ENCODE data around the gene PECR.
"Not testable (repeated sequence)": the region's sequence is repeated elsewhere in the genome, so short reads cannot be mapped to it uniquely, and the experiment has no call there.

Gene PECR

DNA sequence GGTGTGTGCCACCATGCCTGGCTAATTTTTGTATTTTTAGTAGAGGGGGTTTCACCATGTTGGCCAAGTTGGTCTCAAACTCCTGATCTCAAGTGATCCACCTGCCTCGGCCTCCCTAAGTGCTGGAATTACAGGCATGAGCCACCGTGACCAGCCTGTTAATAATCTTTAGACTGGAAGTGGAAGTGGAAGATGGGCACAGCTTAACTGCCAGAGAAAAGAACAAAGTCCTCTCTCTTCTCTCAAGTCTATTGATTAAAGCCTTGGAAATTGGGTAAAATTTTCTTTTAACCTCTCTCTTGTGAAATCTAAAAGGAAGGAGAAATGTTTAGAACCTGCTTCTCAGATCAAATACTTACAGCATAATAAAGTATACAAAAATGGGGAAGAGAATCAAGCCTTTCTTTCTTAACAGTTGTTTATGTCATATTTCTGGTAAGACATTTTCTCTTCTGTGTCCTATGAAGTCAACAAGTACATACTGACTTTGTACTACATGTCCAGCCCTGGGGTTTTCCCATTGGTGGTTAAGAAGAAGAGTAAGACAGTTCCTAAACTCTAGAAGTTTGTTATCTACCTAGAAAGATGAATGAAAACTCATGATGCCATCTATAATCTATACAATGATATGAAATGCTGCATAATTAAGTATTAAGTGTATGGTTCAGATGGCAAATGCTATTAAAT is 4.7 kb upstream of the PECR start:
- ATAC-seq (ENCODE audit: low read depth): no peak
- peaks cover 3% of the 10 kb centered on the region for H3K36me3 Mint-ChIP-seq
- H3K27ac Mint-ChIP-seq: no peak overlapping the region
- DNase-seq (ENCODE audit: low spot score in 2 of 2): no peak
- H3K9me3 Mint-ChIP-seq: no peaks in the 10 kb centered on the region
- H3K4me1 Mint-ChIP-seq: peaks cover 25% of the 10 kb centered on the region
- no peak overlapping the region for H3K4me3 Mint-ChIP-seq
- H3K27me3 Mint-ChIP-seq: no peaks in the 10 kb centered on the region

- Mint-ChIP-seq H3K36me3 (peaks cover 3% of the 10 kb centered on the region), H3K27me3 (no peaks in the 10 kb centered on the region), H3K27ac (peak overlapping the region; percentile 54), H3K4me1 (peaks cover 31% of the 10 kb centered on the region), H3K9me3 (no peaks in the 10 kb centered on the region), H3K4me3 (peak overlapping the region; percentile 24)
- DNase-seq (ENCODE audit: low spot score in 2 of 2): no peak
- no peak for ATAC-seq (ENCODE audit: low read depth)
These were observed 2.9 kb upstream of the PECR start for GRCh38 chr2:216084547-216084946.

DNA sequence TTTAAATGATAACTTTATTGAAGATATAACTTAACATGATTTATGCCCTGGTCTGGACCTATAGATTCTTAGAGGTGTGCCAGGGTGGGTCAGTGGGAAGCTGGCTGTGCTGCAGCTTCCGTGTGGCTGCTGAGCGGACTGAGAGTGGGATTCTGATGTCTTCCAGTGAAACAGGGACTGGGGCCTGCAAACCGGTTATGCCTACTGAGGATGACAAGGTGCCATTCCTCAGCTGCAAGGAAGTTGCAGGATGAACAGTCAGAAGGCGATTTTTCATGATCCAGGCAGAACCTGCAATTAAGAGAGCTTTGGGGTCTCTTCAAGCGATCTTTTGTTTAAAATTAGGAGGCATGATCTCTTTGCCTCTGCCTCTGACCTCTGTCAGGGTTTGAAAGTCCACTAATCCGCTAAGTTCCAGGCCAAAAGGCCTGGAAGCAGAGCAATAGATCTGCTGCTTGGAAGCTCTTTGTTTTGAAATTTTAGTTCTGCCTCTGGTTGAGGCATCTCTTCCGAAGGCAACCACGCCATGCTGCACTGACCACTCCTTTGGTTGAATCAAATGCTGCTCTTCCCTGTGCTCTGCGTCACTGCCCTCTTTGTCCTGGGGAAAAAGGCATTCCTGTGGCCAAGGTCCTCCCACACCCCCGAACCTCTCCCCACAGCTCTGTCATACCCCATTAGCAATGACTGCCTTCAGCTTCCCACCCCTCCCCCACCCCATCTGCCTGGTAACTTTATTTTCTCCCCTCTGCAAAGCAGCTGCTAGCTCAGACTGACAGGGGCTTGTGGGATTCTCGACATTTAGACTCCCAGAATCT is 2.1 kb upstream of the PECR start:
- no peaks in the 10 kb centered on the region for H3K27me3 Mint-ChIP-seq
- peaks cover 31% of the 10 kb centered on the region for H3K4me1 Mint-ChIP-seq
- ATAC-seq (ENCODE audit: low read depth): no peak
- H3K9me3 Mint-ChIP-seq: no peaks in the 10 kb centered on the region
- H3K27ac Mint-ChIP-seq: peak overlapping the region; percentile 54
- H3K4me3 Mint-ChIP-seq: no peak overlapping the region
- H3K36me3 Mint-ChIP-seq: peaks cover 2% of the 10 kb centered on the region
- no peak for DNase-seq (ENCODE audit: low spot score in 2 of 2)

DNA sequence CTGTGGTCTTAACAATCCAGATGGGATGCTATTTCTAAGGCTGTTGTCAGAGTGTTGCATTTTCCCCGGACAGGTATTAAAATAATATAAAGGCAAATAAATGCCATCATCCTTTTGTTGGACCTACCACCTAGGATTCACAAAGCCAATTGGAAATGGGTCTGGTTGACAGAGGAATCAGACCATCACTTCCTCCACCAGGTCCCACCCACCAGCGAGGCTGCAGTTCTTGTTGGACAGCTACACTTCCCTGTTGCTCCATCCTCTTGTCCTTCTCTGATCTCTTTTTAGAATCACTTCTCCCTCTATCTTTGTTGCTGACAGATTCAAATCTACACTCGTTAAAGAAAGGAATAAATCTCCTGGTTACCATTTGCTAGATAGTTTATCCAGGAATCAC is 1.2 kb upstream of the PECR start:
- DNase-seq (ENCODE audit: low spot score in 2 of 2) (no peak), ATAC-seq (ENCODE audit: low read depth) (no peak)
- Mint-ChIP-seq H3K4me1 (peaks cover 31% of the 10 kb centered on the region), H3K4me3 (peak overlapping the region; percentile 88), H3K27me3 (no peaks in the 10 kb centered on the region), H3K9me3 (no peaks in the 10 kb centered on the region), H3K27ac (peak overlapping the region; percentile 43), H3K36me3 (peaks cover 2% of the 10 kb centered on the region)

GRCh38 chr2:216082117-216082711 is 605 bp upstream of the PECR start:
- Mint-ChIP-seq H3K27me3 (no peaks in the 10 kb centered on the region), H3K4me3 (peak overlapping the region; percentile 88), H3K27ac (peak overlapping the region; percentile 75), H3K4me1 (peaks cover 31% of the 10 kb centered on the region), H3K36me3 (peaks cover 2% of the 10 kb centered on the region), H3K9me3 (no peaks in the 10 kb centered on the region)
- DNase-seq (ENCODE audit: low spot score in 2 of 2) (no peak), ATAC-seq (ENCODE audit: low read depth) (peak; percentile 4)

DNA sequence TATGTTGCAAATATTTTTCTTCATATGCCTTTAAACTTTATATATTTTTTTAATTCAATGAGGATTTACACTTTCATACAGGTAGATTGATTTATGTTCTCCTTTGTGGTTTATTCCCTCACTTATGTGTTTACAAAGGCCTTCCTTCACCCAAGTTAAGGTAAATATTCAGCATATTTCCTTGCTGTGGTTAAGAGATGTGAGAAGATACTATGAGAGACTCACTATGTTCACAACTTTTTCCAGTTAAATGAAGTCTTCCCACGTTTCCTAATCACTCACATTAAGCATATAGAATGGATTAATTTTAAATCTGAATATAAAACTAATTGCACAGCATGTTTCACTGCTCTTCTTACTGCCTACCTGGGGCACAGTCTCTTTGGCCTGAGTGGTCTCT is 597 bp downstream of the PECR start:
- ATAC-seq (ENCODE audit: low read depth) (no peak), DNase-seq (ENCODE audit: low spot score in 2 of 2) (no peak)
- no peaks in the 10 kb centered on the region for H3K9me3 Mint-ChIP-seq
- H3K4me1 Mint-ChIP-seq: peaks cover 31% of the 10 kb centered on the region
- no peaks in the 10 kb centered on the region for H3K36me3 Mint-ChIP-seq
- peak overlapping the region; percentile 88 for H3K4me3 Mint-ChIP-seq
- H3K27ac Mint-ChIP-seq: peak overlapping the region; percentile 75
- H3K27me3 Mint-ChIP-seq: no peaks in the 10 kb centered on the region

GRCh38 chr2:216080048-216080447 is 1.6 kb downstream of the PECR start:
- not testable (repeated sequence) for H3K9me3 Mint-ChIP-seq; H3K4me3 Mint-ChIP-seq; H3K27me3 Mint-ChIP-seq; H3K27ac Mint-ChIP-seq; DNase-seq (ENCODE audit: low spot score in 2 of 2); ATAC-seq (ENCODE audit: low read depth); H3K36me3 Mint-ChIP-seq
- peaks cover 31% of the 10 kb centered on the region for H3K4me1 Mint-ChIP-seq

DNA sequence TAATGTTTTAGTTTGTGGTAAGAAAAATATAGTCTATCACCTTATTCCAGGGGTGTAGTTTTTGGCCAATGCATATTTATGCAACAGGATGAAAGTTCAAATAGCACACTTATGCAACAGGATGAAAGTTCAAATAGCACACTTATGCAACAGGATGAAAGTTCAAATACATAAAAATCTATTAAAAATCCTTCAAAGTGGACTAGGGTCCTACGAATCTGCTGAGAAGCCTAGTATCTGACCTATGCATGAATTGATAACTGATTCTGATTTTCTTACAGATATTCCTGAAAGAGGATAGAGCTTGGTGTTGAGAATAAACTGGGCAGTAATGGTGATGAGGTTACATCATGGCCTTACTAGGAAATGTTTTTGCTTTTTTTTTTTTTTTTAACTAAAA is 2.8 kb downstream of the PECR start:
- H3K4me3 Mint-ChIP-seq: no peak overlapping the region
- peaks cover 30% of the 10 kb centered on the region for H3K4me1 Mint-ChIP-seq
- no peak for ATAC-seq (ENCODE audit: low read depth)
- no peaks in the 10 kb centered on the region for H3K27me3 Mint-ChIP-seq
- H3K36me3 Mint-ChIP-seq: peaks cover 5% of the 10 kb centered on the region
- no peaks in the 10 kb centered on the region for H3K9me3 Mint-ChIP-seq
- H3K27ac Mint-ChIP-seq: no peak overlapping the region
- no peak for DNase-seq (ENCODE audit: low spot score in 2 of 2)

DNA sequence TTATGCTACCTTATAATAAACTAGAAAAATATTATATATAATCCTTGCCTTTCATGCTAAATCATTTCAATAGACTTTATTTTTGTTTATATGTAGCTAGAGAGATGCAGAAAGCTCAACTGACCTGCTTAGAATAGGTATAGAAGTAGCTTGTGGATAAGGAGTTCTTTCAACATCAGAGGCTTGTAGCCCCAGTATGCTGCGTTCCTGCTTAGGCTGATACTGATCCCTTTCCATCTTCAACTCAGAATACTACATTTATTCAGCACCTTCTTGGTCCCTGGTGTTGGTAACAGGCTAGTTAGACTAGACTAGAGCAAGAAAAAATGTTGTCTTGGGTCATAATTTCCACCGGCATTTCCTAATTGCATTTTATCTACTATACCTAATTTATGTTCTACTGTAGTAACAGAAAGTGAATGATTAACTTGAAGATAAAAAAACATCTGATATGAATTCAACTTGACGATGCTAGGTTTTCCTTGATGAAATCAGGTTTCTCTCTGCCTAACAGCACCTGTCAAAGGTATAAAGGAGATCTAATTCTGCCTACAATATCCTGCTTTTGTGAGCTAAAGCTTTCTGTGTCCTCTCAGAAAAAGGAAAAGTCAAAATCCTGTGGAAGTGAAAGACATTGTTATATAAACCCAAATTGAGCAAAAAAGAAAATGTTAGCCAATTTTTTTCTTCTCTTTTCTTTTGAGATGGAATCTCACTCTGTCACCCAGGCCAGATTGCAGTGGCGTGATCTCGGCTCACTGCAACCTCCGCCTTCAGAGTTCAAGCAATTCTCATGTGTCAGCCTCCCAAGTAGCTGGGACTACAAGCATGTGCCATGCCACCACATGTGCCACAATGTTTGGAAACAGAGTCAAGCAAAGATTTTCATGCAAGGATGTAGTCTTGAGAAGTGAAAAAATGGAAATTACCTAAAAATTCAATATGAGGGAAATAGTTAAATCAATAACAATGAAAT is 5.8 kb downstream of the PECR start:
- no peaks in the 10 kb centered on the region for H3K27me3 Mint-ChIP-seq
- H3K27ac Mint-ChIP-seq: no peak overlapping the region
- no peak for ATAC-seq (ENCODE audit: low read depth)
- H3K4me3 Mint-ChIP-seq: no peak overlapping the region
- no peaks in the 10 kb centered on the region for H3K9me3 Mint-ChIP-seq
- peaks cover 7% of the 10 kb centered on the region for H3K36me3 Mint-ChIP-seq
- H3K4me1 Mint-ChIP-seq: peaks cover 11% of the 10 kb centered on the region
- DNase-seq (ENCODE audit: low spot score in 2 of 2): no peak

GRCh38 chr2:216074794-216075193 is 6.8 kb downstream of the PECR start:
- ATAC-seq (ENCODE audit: low read depth) (no peak), DNase-seq (ENCODE audit: low spot score in 2 of 2) (no peak)
- Mint-ChIP-seq H3K9me3 (no peaks in the 10 kb centered on the region), H3K27me3 (no peaks in the 10 kb centered on the region), H3K36me3 (peaks cover 7% of the 10 kb centered on the region), H3K4me1 (peaks cover 9% of the 10 kb centered on the region), H3K4me3 (no peak overlapping the region), H3K27ac (no peak overlapping the region)

DNA sequence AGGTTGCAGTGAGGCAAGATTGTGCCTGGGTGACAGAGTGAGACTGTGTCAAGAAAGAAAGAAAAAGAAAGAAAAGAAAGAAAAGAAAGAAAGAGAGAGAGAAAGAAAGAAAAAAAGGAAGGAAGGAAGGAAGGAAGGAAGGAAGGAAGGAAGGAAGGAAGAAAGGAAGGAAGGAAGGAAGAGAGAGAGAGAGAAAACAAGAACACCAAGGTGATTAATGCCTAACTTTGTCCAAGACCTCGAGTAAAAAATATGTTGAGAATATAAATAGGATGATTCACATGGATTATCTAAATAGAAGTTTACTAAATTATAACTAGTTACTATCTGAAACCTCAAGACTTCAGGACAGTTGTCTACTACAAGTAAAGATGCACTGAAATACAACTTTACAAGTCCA is 7.2 kb downstream of the PECR start:
- Mint-ChIP-seq H3K27ac (peak overlapping the region; percentile 72), H3K4me3 (no peak overlapping the region), H3K9me3 (no peaks in the 10 kb centered on the region), H3K36me3 (peaks cover 7% of the 10 kb centered on the region), H3K27me3 (no peaks in the 10 kb centered on the region), H3K4me1 (peaks cover 9% of the 10 kb centered on the region)
- DNase-seq (ENCODE audit: low spot score in 2 of 2): no peak
- no peak for ATAC-seq (ENCODE audit: low read depth)

DNA sequence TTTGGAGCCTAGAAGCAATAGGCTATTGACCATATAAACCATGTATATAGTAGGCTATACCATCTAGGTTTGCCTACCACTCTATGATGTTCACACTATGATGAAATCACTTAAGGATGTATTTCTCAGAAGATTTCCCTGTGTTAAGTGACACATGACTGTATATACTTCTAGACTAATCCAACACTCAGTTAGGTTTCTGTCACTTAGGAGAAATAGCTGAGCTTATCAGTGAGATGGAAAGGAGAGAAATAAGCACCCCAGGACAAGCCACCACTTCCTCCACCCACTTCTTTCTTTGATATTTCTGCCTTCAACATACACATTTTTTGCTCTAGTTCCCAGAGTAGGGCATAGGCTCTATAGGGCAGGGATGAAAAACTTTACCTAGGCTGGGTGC is 7.8 kb downstream of the PECR start:
- peak overlapping the region; percentile 72 for H3K27ac Mint-ChIP-seq
- peaks cover 9% of the 10 kb centered on the region for H3K36me3 Mint-ChIP-seq
- H3K9me3 Mint-ChIP-seq: no peaks in the 10 kb centered on the region
- no peak for ATAC-seq (ENCODE audit: low read depth)
- DNase-seq (ENCODE audit: low spot score in 2 of 2): no peak
- no peaks in the 10 kb centered on the region for H3K27me3 Mint-ChIP-seq
- H3K4me3 Mint-ChIP-seq: no peak overlapping the region
- peaks cover 9% of the 10 kb centered on the region for H3K4me1 Mint-ChIP-seq

DNA sequence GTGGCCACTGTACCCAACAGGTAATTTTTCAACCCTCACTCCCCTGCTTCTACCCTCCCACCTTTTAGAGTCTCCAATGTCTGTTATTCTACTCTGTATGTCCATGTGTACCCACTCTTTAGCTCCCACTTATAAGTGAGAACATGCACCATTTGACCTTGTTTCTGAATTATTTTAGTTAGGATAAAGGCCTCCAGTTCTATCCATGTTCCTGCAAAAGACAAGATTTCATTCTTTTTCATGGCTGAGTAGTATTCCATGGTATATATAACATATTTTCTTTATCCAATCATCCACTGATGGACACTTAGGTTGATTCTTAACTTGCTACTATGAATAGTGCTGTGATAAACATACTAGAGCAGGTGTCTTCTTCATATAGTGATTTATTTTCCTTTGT is 9.1 kb downstream of the PECR start:
- H3K27ac Mint-ChIP-seq: no peak overlapping the region
- peaks cover 9% of the 10 kb centered on the region for H3K36me3 Mint-ChIP-seq
- H3K9me3 Mint-ChIP-seq: no peaks in the 10 kb centered on the region
- no peak overlapping the region for H3K4me3 Mint-ChIP-seq
- ATAC-seq (ENCODE audit: low read depth): no peak
- no peak for DNase-seq (ENCODE audit: low spot score in 2 of 2)
- H3K4me1 Mint-ChIP-seq: peaks cover 9% of the 10 kb centered on the region
- no peaks in the 10 kb centered on the region for H3K27me3 Mint-ChIP-seq

All from memory B cell (primary cell).